Measurements from ENCODE around the gene LSM2.
"Not testable (repeated sequence)": the region's sequence is repeated elsewhere in the genome, so short reads cannot be mapped to it uniquely, and the experiment has no call there.

DNA sequence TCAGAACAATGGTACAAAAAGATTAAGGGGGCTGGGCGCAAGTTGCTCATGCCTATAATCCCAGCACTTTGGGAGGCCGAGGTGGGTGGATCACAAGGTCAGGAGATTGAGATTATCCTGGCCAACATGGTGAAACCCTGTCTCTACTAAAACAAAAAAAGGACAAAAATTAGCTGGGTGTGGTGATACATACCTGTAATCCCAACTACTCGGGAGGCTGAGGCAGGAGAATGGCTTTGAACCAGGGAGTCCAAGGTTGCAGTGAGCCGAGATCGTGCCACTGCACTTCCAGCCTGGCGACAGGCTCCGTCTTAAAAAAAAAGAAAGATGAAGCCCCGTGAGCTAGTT is 33.0 kb upstream of the LSM2 start:
- TF ChIP-seq SMARCC2 (IDR thresholded peaks at IDR 0.05; ENCODE audit: low read depth); CREB1 (IDR thresholded peaks at IDR 0.05); CREB1 (CRISPR knock-in tag; IDR thresholded peaks at IDR 0.05); EP300 (IDR thresholded peaks at IDR 0.05; ENCODE audit: low read length); MAFK (IDR thresholded peaks at IDR 0.05; ENCODE audit: low read length); ZBTB33 (CRISPR knock-in tag; IDR thresholded peaks at IDR 0.05); RBM14 (IDR thresholded peaks at IDR 0.05; ENCODE audit: borderline replicate concordance, insufficient read depth, low read depth, low read length); SMC3 (conservative IDR thresholded peaks at IDR 0.05; ENCODE audit: insufficient read depth, low read depth, low read length): not testable (repeated sequence)
- TF ChIP-seq, protein P1, sequence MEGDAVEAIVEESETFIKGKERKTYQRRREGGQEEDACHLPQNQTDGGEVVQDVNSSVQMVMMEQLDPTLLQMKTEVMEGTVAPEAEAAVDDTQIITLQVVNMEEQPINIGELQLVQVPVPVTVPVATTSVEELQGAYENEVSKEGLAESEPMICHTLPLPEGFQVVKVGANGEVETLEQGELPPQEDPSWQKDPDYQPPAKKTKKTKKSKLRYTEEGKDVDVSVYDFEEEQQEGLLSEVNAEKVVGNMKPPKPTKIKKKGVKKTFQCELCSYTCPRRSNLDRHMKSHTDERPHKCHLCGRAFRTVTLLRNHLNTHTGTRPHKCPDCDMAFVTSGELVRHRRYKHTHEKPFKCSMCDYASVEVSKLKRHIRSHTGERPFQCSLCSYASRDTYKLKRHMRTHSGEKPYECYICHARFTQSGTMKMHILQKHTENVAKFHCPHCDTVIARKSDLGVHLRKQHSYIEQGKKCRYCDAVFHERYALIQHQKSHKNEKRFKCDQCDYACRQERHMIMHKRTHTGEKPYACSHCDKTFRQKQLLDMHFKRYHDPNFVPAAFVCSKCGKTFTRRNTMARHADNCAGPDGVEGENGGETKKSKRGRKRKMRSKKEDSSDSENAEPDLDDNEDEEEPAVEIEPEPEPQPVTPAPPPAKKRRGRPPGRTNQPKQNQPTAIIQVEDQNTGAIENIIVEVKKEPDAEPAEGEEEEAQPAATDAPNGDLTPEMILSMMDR (IDR thresholded peaks at IDR 0.05 in 2 of 3, conservative IDR thresholded peaks at IDR 0.05 in 1 of 3; ENCODE audit: insufficient read depth in 2 of 3, low read depth in 1 of 3, low read length in 3 of 3) = not testable (repeated sequence)
- TF ChIP-seq, protein P2, sequence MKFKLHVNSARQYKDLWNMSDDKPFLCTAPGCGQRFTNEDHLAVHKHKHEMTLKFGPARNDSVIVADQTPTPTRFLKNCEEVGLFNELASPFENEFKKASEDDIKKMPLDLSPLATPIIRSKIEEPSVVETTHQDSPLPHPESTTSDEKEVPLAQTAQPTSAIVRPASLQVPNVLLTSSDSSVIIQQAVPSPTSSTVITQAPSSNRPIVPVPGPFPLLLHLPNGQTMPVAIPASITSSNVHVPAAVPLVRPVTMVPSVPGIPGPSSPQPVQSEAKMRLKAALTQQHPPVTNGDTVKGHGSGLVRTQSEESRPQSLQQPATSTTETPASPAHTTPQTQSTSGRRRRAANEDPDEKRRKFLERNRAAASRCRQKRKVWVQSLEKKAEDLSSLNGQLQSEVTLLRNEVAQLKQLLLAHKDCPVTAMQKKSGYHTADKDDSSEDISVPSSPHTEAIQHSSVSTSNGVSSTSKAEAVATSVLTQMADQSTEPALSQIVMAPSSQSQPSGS (CRISPR knock-in tag; IDR thresholded peaks at IDR 0.05) = not testable (repeated sequence)
- peak; percentile 12; the same call in 1 of the 2 replicates for TF ChIP-seq POLR2AphosphoS5 (IDR thresholded peaks at IDR 0.05; ENCODE audit: control insufficient read depth, insufficient read depth, low read depth, low read length)
